Smooth muscle cell (in vitro differentiated cells): ENCODE measurements around the gene EEF1G. TPM values are rescaled to one million over a fixed set of nuclear protein-coding genes. Genes with fewer than 3 reads are reported as not detected.

Source experiments
- DNase-seq: peaks from one replicate; lab custom pipeline; 2025; ENCODE audit not compliant: unreplicated experiment; lab: John Stamatoyannopoulos, UW
- H2AFZ ChIP-seq: fragments of 200-600 bp; sonication (generic); 2 replicates; pipeline ENCODE4 v1.6.0; 2016; ENCODE audit warnings: antibody characterized with exemption, low read depth, mild to moderate bottlenecking
- H3F3A ChIP-seq: fragments of 200-600 bp; sonication (generic); 2 replicates; pipeline ENCODE4 v1.6.0; 2017; ENCODE audit warnings: antibody characterized with exemption, low read depth
- H3K27ac ChIP-seq: fragments of 200-600 bp; sonication (generic); 2 replicates; pipeline ENCODE4 v1.5.1; 2016; ENCODE audit warnings: low read depth, mild to moderate bottlenecking
- H3K27me3 ChIP-seq: fragments of 200-600 bp; sonication (generic); 2 replicates; pipeline ENCODE4 v1.6.1; 2016; ENCODE audit warnings: low read depth, mild to moderate bottlenecking
- H3K36me3 ChIP-seq: fragments of 200-600 bp; sonication (generic); 2 replicates; pipeline ENCODE4 v1.5.1; 2016; ENCODE audit warnings: low read depth
- H3K4me1 ChIP-seq: fragments of 200-600 bp; sonication (generic); 2 replicates; pipeline ENCODE4 v1.5.1; 2016; ENCODE audit warnings: low read depth
- H3K4me2 ChIP-seq: fragments of 200-600 bp; sonication (generic); 2 replicates; pipeline ENCODE4 v1.6.0; 2016; ENCODE audit warnings: mild to moderate bottlenecking
- H3K4me3 ChIP-seq: fragments of 200-600 bp; sonication (generic); 2 replicates; pipeline ENCODE4 v1.5.1; 2016; ENCODE audit warnings: mild to moderate bottlenecking
- H3K79me2 ChIP-seq: fragments of 200-600 bp; sonication (generic); 2 replicates; pipeline ENCODE4 v1.6.0; 2016; ENCODE audit warnings: low read depth, mild to moderate bottlenecking
- H3K9ac ChIP-seq: fragments of 200-600 bp; sonication (generic); 2 replicates; pipeline ENCODE4 v1.6.0; 2016; ENCODE audit warnings: low read depth
- H3K9me3 ChIP-seq: fragments of 200-600 bp; sonication (generic); replicated peaks from 2 replicates; pipeline ENCODE4 v1.5.1; 2016; ENCODE audit warnings: low read depth
- H4K20me1 ChIP-seq: fragments of 200-600 bp; sonication (generic); 2 replicates; pipeline ENCODE4 v1.6.0; 2016; ENCODE audit warnings: low read depth
- WGBS: methylation state at CpG from one replicate; pipeline ENCODE4 v1.1.7; 2016; ENCODE audit warnings: low lambda C conversion rate; 5-methylcytosine and 5-hydroxymethylcytosine counted together
- microRNA-seq: library from miRNA; unstranded; fragments of <30 nt; microRNA quantifications from one replicate; pipeline ENCODE4, GENCODE V29; 2016; ENCODE audit warnings: borderline number of aligned reads
- polyA plus RNA-seq: library from polyadenylated mRNA; unstranded; fragments of >200 nt; fragmentation: Nextera tagmentation; extraction: Ambion mirVana; gene quantifications from 2 replicates; pipeline ENCODE4 v1.2.1, GENCODE V29; 2016
- small RNA-seq: library from RNA; depleted of rRNA; stranded (forward); fragments of <200 nt; gene quantifications from one replicate; pipeline ENCODE3, GENCODE V24; 2014
- total RNA-seq: library from RNA; depleted of rRNA; stranded (reverse); fragments of >200 nt; gene quantifications from 2 replicates; pipeline ENCODE4 v1.2.3, GENCODE V29; 2014
- TF ChIP-seq, protein P1 (sequence below): fragments of 200-600 bp; sonication (generic); IDR thresholded peaks from 2 replicates; pipeline ENCODE4 v1.5.1; 2017; ENCODE audit warnings: borderline replicate concordance, mild to moderate bottlenecking, antibody characterized with exemption; ENCODE audit not compliant: insufficient read depth, poor library complexity, severe bottlenecking

EEF1G gene
- total and polyA plus RNA-seq, 2 experiments from 2014 or later, result 433 to 773 TPM

GRCh38 chr11:62513626-62514025, 60.1 kb downstream of the EEF1G start:
- peaks cover 11% of the 10 kb centered on the region for H3K79me2 ChIP-seq
- DNase-seq, result no peak
- H3K36me3 ChIP-seq, result no peaks in the 10 kb centered on the region
- no peak overlapping the region for H2AFZ ChIP-seq
- H3K27me3 ChIP-seq, result no peaks in the 10 kb centered on the region
- no peak overlapping the region for H3K9ac ChIP-seq
- no peak overlapping the region for H3K4me2 ChIP-seq
- no peak overlapping the region for H3K4me3 ChIP-seq
- H3K27ac ChIP-seq, result no peak overlapping the region
- H3K9me3 ChIP-seq, result no peaks in the 10 kb centered on the region
- H3K4me1 ChIP-seq, result peaks cover 5% of the 10 kb centered on the region
- TF ChIP-seq, protein P1, sequence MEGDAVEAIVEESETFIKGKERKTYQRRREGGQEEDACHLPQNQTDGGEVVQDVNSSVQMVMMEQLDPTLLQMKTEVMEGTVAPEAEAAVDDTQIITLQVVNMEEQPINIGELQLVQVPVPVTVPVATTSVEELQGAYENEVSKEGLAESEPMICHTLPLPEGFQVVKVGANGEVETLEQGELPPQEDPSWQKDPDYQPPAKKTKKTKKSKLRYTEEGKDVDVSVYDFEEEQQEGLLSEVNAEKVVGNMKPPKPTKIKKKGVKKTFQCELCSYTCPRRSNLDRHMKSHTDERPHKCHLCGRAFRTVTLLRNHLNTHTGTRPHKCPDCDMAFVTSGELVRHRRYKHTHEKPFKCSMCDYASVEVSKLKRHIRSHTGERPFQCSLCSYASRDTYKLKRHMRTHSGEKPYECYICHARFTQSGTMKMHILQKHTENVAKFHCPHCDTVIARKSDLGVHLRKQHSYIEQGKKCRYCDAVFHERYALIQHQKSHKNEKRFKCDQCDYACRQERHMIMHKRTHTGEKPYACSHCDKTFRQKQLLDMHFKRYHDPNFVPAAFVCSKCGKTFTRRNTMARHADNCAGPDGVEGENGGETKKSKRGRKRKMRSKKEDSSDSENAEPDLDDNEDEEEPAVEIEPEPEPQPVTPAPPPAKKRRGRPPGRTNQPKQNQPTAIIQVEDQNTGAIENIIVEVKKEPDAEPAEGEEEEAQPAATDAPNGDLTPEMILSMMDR, result no peak
- 93% methylated on average over 10 of the region's 10 CpGs for WGBS
- H3F3A ChIP-seq, result peaks cover 46% of the 10 kb centered on the region
- H4K20me1 ChIP-seq, result peaks cover 63% of the 10 kb centered on the region

DNA sequence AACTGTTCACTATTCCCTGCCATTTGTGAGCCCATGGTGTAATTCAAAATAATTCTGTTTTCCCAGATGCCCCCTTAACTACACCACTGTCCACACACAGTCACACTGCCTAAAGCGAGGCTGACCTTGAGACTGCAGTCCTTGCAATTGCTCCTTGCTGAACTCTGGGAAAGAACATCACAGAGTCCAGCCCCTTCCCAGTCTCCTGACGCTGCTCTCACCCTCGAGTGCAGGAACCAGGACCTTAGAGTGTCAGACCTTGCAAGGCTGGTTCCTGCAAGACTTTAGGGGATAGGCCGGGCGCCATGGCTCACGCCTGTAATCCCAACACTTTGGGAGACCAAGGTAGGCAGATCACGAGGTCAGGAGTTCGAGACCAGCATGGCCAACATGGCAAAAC, 60.7 kb downstream of the EEF1G start:
- Histone ChIP-seq H3K9ac (no peak overlapping the region), H3K4me1 (peaks cover 12% of the 10 kb centered on the region), H4K20me1 (peaks cover 56% of the 10 kb centered on the region), H3K9me3 (no peaks in the 10 kb centered on the region), H3K27ac (no peak overlapping the region), H3K27me3 (no peaks in the 10 kb centered on the region), H3K79me2 (peaks cover 7% of the 10 kb centered on the region), H3K4me2 (no peak overlapping the region), H2AFZ (no peak overlapping the region), H3K4me3 (no peak overlapping the region), H3F3A (peaks cover 50% of the 10 kb centered on the region), H3K36me3 (no peaks in the 10 kb centered on the region)
- TF ChIP-seq, protein P1, result no peak
- DNase-seq, result no peak
- 83% methylated on average over 8 of the region's 8 CpGs for WGBS

Small RNA genes lying within 50 kb of the gene (microRNA-seq; reads per million reads assigned to microRNA genes)
- gene MIR6747, result 4.7 reads per million

Small RNA genes lying within 50 kb of the gene (small RNA-seq; reads per million reads assigned to genes)
- gene AP001458.1 (0.08 reads per million), gene EEF1G (not detected), gene MIR6747 (0.16 reads per million)

Other genes starting within 250 kb of the EEF1G start
- 0.22 and 1.4 TPM in 2 replicates for gene ASRGL1, start 236.4 kb downstream of the EEF1G start, total RNA-seq
- 0.97 and 2.8 TPM in 2 replicates for gene ASRGL1, start 236.4 kb downstream of the EEF1G start, polyA plus RNA-seq
- not detected in 2 replicates for gene SCGB1A1, start 154.9 kb downstream of the EEF1G start, total RNA-seq
- not detected in 2 replicates for gene SCGB1A1, start 154.9 kb downstream of the EEF1G start, polyA plus RNA-seq
- 229 and 240 TPM in 2 replicates for gene AHNAK, start 27.1 kb downstream of the EEF1G start, total RNA-seq
- 27.2 and 58.8 TPM in 2 replicates for gene AHNAK, start 27.1 kb downstream of the EEF1G start, polyA plus RNA-seq
- gene TUT1, start 17.6 kb upstream of the EEF1G start, total RNA-seq, result 3.0 and 5.5 TPM in 2 replicates
- gene TUT1, start 17.6 kb upstream of the EEF1G start, polyA plus RNA-seq, result 15.9 and 18.6 TPM in 2 replicates
- 57.0 and 65.9 TPM in 2 replicates for gene MTA2, start 28.0 kb upstream of the EEF1G start, total RNA-seq
- 20.5 and 22.7 TPM in 2 replicates for gene MTA2, start 28.0 kb upstream of the EEF1G start, polyA plus RNA-seq
- 20.6 and 35.0 TPM in 2 replicates for gene EML3, start 38.9 kb upstream of the EEF1G start, total RNA-seq
- gene EML3, start 38.9 kb upstream of the EEF1G start, polyA plus RNA-seq, result 36.8 and 47.2 TPM in 2 replicates
- 0.63 and 4.0 TPM in 2 replicates for gene ROM1, start 39.4 kb upstream of the EEF1G start, total RNA-seq
- 0.91 and 1.4 TPM in 2 replicates for gene ROM1, start 39.4 kb upstream of the EEF1G start, polyA plus RNA-seq
- 19.3 and 20.0 TPM in 2 replicates for gene B3GAT3, start 48.1 kb upstream of the EEF1G start, total RNA-seq
- gene B3GAT3, start 48.1 kb upstream of the EEF1G start, polyA plus RNA-seq, result 66.9 and 73.8 TPM in 2 replicates
- 176 and 186 TPM in 2 replicates for gene GANAB, start 72.7 kb upstream of the EEF1G start, total RNA-seq
- gene GANAB, start 72.7 kb upstream of the EEF1G start, polyA plus RNA-seq, result 194 and 225 TPM in 2 replicates
- gene INTS5, start 79.4 kb upstream of the EEF1G start, total RNA-seq, result 7.3 and 8.2 TPM in 2 replicates
- 11.9 and 13.2 TPM in 2 replicates for gene INTS5, start 79.4 kb upstream of the EEF1G start, polyA plus RNA-seq
- 54.4 and 68.4 TPM in 2 replicates for gene C11orf98, start 91.3 kb upstream of the EEF1G start, total RNA-seq
- 101 and 114 TPM in 2 replicates for gene C11orf98, start 91.3 kb upstream of the EEF1G start, polyA plus RNA-seq
- 1.3 and 4.9 TPM in 2 replicates for gene CSKMT, start 91.4 kb upstream of the EEF1G start, total RNA-seq
- 1.4 and 9.8 TPM in 2 replicates for gene CSKMT, start 91.4 kb upstream of the EEF1G start, polyA plus RNA-seq
- 5.5 and 7.7 TPM in 2 replicates for gene UQCC3, start 97.8 kb upstream of the EEF1G start, total RNA-seq
- gene UQCC3, start 97.8 kb upstream of the EEF1G start, polyA plus RNA-seq, result 14.4 and 16.7 TPM in 2 replicates
- 1.5 and 5.6 TPM in 2 replicates for gene LBHD1, start 98.4 kb upstream of the EEF1G start, total RNA-seq
- gene LBHD1, start 98.4 kb upstream of the EEF1G start, polyA plus RNA-seq, result 3.9 and 7.7 TPM in 2 replicates
- 52.2 and 58.1 TPM in 2 replicates for gene UBXN1, start 105.2 kb upstream of the EEF1G start, total RNA-seq
- gene UBXN1, start 105.2 kb upstream of the EEF1G start, polyA plus RNA-seq, result 73.5 and 78.4 TPM in 2 replicates
- gene LRRN4CL, start 115.6 kb upstream of the EEF1G start, total RNA-seq, result 0.76 and 1.3 TPM in 2 replicates
- not detected in 2 replicates for gene LRRN4CL, start 115.6 kb upstream of the EEF1G start, polyA plus RNA-seq
- 76.4 and 79.7 TPM in 2 replicates for gene BSCL2, start 133.5 kb upstream of the EEF1G start, total RNA-seq
- gene BSCL2, start 133.5 kb upstream of the EEF1G start, polyA plus RNA-seq, result 115 and 123 TPM in 2 replicates
- 0.18 TPM in 1 of 2 replicates, not detected in the other for gene GNG3, start 133.8 kb upstream of the EEF1G start, total RNA-seq
- gene GNG3, start 133.8 kb upstream of the EEF1G start, polyA plus RNA-seq, result 0.18 and 1.2 TPM in 2 replicates
- 14.3 and 19.4 TPM in 2 replicates for gene HNRNPUL2, start 153.6 kb upstream of the EEF1G start, total RNA-seq
- gene HNRNPUL2, start 153.6 kb upstream of the EEF1G start, polyA plus RNA-seq, result 3.6 and 4.5 TPM in 2 replicates
- gene TTC9C, start 154.6 kb upstream of the EEF1G start, total RNA-seq, result 20.1 and 53.0 TPM in 2 replicates
- gene TTC9C, start 154.6 kb upstream of the EEF1G start, polyA plus RNA-seq, result 46.9 and 49.3 TPM in 2 replicates
- gene ZBTB3, start 180.3 kb upstream of the EEF1G start, total RNA-seq, result 3.3 TPM in 2 replicates
- 2.9 and 3.6 TPM in 2 replicates for gene ZBTB3, start 180.3 kb upstream of the EEF1G start, polyA plus RNA-seq
- 147 and 197 TPM in 2 replicates for gene POLR2G, start 187.7 kb upstream of the EEF1G start, total RNA-seq
- gene POLR2G, start 187.7 kb upstream of the EEF1G start, polyA plus RNA-seq, result 192 and 220 TPM in 2 replicates
- gene TAF6L, start 197.5 kb upstream of the EEF1G start, total RNA-seq, result 10.5 and 11.9 TPM in 2 replicates
- 18.6 and 27.2 TPM in 2 replicates for gene TAF6L, start 197.5 kb upstream of the EEF1G start, polyA plus RNA-seq
- gene TMEM179B, start 213.5 kb upstream of the EEF1G start, total RNA-seq, result 96.0 and 103 TPM in 2 replicates
- 113 and 125 TPM in 2 replicates for gene TMEM179B, start 213.5 kb upstream of the EEF1G start, polyA plus RNA-seq
- 43.2 and 47.8 TPM in 2 replicates for gene TMEM223, start 218.1 kb upstream of the EEF1G start, total RNA-seq
- 40.8 and 46.8 TPM in 2 replicates for gene TMEM223, start 218.1 kb upstream of the EEF1G start, polyA plus RNA-seq
- gene NXF1, start 231.5 kb upstream of the EEF1G start, total RNA-seq, result 33.4 and 35.4 TPM in 2 replicates
- 46.5 and 78.8 TPM in 2 replicates for gene NXF1, start 231.5 kb upstream of the EEF1G start, polyA plus RNA-seq